Measurements from ENCODE around the gene CCM2. TPM values are rescaled to one million over a fixed set of nuclear protein-coding genes. Genes with fewer than 3 reads are reported as not detected.

Gene CCM2
- total and polyA plus RNA-seq, 2 of the 8 experiments (the other 6 are each of a cell fraction or from before 2014, with no cell fraction given), result 31.6 to 41.2 TPM

DNA sequence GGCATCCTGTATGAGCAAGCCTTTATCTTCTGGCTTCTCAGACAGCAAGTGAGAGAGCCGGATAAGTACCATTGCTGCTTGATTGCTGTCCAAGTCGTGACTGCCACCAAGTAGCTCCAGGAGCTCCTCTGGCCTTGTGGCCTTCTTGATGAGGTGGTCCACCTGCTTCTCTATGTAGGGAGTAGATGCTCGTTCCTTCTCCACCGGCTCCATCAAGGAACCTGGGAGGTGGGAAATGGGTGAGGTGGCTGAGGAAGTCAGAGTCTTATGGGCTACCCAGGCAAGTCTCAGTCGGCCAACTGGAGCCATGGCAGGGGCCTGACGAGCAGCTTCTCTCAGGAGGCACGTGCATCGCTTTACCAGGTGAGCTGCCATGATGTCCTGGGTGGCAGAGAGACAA is 108.9 kb downstream of the CCM2 start (continued):
- TF ChIP-seq ATF3 (IDR thresholded peaks at IDR 0.05; ENCODE audit: insufficient read depth, low read depth, low read length) (no peak), HDAC6 (IDR thresholded peaks at IDR 0.05; ENCODE audit: low read depth, low read length) (no peak), CHD1 (IDR thresholded peaks at IDR 0.05; ENCODE audit: low read depth, low read length) (no peak), SP2 (IDR thresholded peaks at IDR 0.05; ENCODE audit: low read length) (no peak), SP4 (IDR thresholded peaks at IDR 0.05; ENCODE audit: low read length) (no peak), CHD2 (IDR thresholded peaks at IDR 0.05; ENCODE audit: low read length) (no peak), TCF12 (IDR thresholded peaks at IDR 0.05; ENCODE audit: low read depth, low read length) (no peak), BACH1 (IDR thresholded peaks at IDR 0.05; ENCODE audit: low read length) (no peak), TAF7 (optimal IDR thresholded peaks at IDR 0.05; ENCODE audit: borderline replicate concordance, low read depth, low read length) (no peak), CEBPB (IDR thresholded peaks at IDR 0.05; ENCODE audit: low read depth, low read length) (no peak)

Measured in H1 (cell line).